ENCODE results near the gene PPP1R36.
A peak's percentile ranks its signal among the peaks of the same experiment; 100 is the strongest.
"Not testable (repeated sequence)": the region's sequence is repeated elsewhere in the genome, so short reads cannot be mapped to it uniquely, and the experiment has no call there.

The PPP1R36 gene

DNA sequence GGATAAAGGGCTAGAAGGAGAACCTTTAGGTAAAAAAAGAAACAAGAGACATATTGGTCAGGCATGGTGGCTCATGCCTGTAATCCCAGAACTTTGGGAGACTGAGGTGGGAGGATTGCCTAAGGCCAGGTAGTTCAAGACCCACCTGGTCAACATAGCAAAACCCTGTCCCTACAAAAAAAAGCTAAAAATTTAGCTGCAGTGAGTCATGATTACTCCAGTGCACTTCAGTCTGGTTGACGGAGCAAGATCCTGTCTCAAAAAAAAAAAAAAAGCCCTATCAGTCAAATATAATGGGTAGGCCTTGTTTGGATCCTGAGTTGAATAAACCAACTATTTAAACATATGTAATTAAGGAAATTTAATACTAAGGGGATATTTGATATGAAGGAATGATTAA, 54.2 kb downstream of the PPP1R36 start:
- ATAC-seq (ENCODE audit: low read depth) (no peak), DNase-seq (ENCODE audit: low spot score in 2 of 2) (no peak)
- H3K36me3 Mint-ChIP-seq = no peaks in the 10 kb centered on the region
- H3K4me1 Mint-ChIP-seq = no peaks in the 10 kb centered on the region
- H3K27ac Mint-ChIP-seq = no peak overlapping the region
- H3K4me3 Mint-ChIP-seq = no peak overlapping the region
- peaks cover 1% of the 10 kb centered on the region for H3K9me3 Mint-ChIP-seq
- peaks cover 17% of the 10 kb centered on the region for H3K27me3 Mint-ChIP-seq

DNA sequence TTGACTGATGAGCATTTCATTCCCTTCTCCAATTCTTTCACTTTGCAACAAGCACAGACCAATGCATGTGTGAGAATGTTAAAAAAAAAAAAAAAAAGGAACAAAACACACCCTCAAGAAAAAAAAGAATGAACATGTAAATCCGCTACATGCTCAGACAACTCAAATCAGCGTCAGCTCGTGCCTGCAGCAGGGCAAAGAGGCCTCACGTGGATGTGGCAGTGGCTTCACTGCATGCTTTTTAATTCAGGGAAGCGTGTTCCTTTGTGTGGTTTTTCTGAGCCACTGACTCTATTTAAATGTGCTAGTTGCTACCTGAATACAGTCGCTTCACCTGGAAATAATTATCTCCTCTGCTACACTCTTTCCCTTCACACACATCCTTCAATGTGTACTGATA, 55.1 kb downstream of the PPP1R36 start:
- H3K9me3 Mint-ChIP-seq = peaks cover 1% of the 10 kb centered on the region
- no peaks in the 10 kb centered on the region for H3K36me3 Mint-ChIP-seq
- no peak for DNase-seq (ENCODE audit: low spot score in 2 of 2)
- no peaks in the 10 kb centered on the region for H3K4me1 Mint-ChIP-seq
- no peak overlapping the region for H3K4me3 Mint-ChIP-seq
- peaks cover 15% of the 10 kb centered on the region for H3K27me3 Mint-ChIP-seq
- ATAC-seq (ENCODE audit: low read depth) = peak; percentile 61
- no peak overlapping the region for H3K27ac Mint-ChIP-seq

DNA sequence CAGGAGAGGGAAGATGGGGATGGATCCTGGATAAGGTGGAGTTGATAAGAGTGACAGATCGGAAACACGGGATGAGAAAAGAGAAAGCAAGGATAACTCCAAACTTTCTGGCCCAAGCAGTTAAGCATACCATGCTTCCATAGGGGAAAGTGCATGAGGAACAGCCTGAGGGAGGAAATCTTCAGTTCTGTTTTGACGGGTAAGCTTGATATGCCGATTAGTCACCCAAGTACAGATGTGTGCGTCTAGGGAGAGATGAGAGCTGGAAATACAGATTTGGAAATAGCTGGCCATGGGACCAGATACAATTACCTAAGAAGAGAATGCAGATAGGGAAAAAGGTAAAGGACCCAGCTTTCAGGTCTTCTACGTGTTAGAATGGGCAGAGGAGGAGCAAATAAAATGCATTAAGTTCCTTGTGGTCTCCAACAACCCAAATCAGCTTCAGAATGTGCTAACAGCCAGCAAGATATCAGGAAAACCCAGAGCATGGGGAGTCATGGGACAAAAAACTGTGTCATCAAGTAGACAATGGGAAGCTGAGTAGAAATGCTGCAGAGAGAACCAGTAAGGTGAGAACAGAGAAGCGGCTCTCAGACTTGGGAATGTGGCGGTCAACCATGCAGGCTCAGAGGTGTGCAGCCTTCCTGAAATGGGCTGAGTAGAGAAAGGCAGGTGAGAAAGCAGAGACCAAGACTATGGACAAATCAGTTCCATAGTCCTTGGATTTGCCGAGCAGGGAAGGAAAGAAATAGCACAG, 56.3 kb downstream of the PPP1R36 start:
- no peak overlapping the region for H3K27ac Mint-ChIP-seq
- H3K9me3 Mint-ChIP-seq = peaks cover 1% of the 10 kb centered on the region
- no peaks in the 10 kb centered on the region for H3K4me1 Mint-ChIP-seq
- DNase-seq (ENCODE audit: low spot score in 2 of 2) (no peak), ATAC-seq (ENCODE audit: low read depth) (no peak)
- no peaks in the 10 kb centered on the region for H3K36me3 Mint-ChIP-seq
- H3K27me3 Mint-ChIP-seq = peaks cover 15% of the 10 kb centered on the region
- H3K4me3 Mint-ChIP-seq = no peak overlapping the region

DNA sequence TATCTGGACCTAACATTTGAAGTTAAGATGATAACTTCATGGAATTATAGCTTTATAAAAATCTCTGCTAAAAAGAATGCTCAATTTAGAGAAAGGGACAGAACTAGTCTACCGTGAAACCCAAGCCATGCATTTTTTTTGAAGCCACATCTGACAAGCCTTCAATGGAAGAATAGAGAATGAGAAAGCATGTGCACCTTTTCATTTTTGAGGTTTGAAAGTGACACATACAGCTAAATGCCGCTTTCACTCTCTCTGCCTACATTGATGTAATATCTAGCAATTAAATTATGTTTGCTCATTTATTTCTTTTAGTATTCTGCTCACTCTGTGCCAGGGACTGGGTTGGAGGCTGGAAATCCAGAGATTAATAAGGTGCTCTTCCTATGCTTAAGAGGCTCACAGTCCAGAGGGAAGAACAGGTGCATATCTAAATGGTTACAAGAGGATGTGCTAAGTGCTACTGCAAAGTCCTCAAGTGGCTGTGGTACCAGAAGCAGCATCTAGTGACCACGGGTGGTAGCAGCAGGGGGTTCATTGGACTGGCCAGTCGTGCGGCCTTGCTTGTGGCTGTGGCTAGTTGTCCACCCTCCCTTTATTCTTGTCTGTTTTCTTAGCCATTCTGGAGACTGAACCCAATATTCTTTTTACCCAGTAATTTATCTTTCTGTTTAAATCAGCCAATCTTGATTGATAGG, 60.4 kb downstream of the PPP1R36 start:
- Mint-ChIP-seq H3K27ac (no peak overlapping the region), H3K4me1 (no peaks in the 10 kb centered on the region), H3K36me3 (no peaks in the 10 kb centered on the region), H3K4me3 (no peak overlapping the region), H3K9me3 (no peaks in the 10 kb centered on the region), H3K27me3 (peaks cover 12% of the 10 kb centered on the region)
- DNase-seq (ENCODE audit: low spot score in 2 of 2) = no peak
- ATAC-seq (ENCODE audit: low read depth) = no peak

DNA sequence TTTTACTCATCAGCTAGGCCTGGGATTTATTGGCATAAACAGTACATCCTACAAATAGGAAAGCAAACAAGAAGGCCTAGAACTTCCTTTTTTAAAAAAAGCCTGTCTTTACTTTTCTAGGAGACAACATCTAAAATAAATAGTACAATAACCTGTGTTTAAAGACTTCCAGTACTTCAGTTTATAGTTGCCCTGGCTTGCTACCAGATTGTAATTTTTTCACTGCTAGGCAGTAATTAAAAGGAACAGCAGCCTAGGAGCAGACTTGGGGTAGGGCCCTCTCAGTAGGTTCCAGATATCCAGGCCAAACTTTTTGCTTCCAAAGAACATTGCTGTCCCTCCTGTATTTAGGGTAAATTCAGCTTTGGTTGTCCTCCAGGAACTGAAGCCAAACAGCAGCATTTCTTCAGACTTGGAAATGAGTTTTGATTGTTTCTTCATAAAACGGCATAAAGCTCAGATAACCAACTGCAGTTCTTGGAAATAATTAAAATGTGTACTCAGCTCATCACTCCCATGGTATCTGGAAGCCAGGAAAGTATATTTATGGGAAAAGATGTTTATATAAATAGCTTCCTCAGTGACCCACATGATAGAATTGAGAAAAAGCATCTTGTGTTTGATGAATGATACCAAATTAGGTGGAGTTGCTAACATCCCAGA, 61.7 kb downstream of the PPP1R36 start:
- Mint-ChIP-seq H3K4me1 (no peaks in the 10 kb centered on the region), H3K27ac (no peak overlapping the region), H3K4me3 (no peak overlapping the region), H3K36me3 (no peaks in the 10 kb centered on the region), H3K9me3 (no peaks in the 10 kb centered on the region), H3K27me3 (peaks cover 2% of the 10 kb centered on the region)
- DNase-seq (ENCODE audit: low spot score in 2 of 2) (no peak), ATAC-seq (ENCODE audit: low read depth) (no peak)

DNA sequence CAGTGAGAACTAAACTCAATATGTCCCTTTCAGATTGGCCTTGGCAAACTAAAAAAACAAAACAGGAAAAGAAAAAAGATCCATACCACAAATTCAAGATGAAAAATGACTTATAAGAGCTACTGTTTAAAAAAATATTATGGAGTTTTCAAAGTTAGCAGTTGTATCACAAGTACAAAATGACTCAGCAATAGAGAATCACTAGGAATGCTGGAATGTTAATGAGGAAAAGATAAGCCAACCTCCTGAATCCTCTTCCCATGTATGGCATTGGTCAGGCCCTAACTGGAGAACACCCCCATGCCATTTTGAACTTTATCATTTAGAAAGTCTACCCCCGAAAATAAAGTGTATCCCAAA, 62.2 kb downstream of the PPP1R36 start:
- no peak overlapping the region for H3K4me3 Mint-ChIP-seq
- H3K4me1 Mint-ChIP-seq = no peaks in the 10 kb centered on the region
- peaks cover under 1% of the 10 kb centered on the region for H3K27me3 Mint-ChIP-seq
- ATAC-seq (ENCODE audit: low read depth) (no peak), DNase-seq (ENCODE audit: low spot score in 2 of 2) (no peak)
- no peak overlapping the region for H3K27ac Mint-ChIP-seq
- no peaks in the 10 kb centered on the region for H3K36me3 Mint-ChIP-seq
- H3K9me3 Mint-ChIP-seq = no peaks in the 10 kb centered on the region

DNA sequence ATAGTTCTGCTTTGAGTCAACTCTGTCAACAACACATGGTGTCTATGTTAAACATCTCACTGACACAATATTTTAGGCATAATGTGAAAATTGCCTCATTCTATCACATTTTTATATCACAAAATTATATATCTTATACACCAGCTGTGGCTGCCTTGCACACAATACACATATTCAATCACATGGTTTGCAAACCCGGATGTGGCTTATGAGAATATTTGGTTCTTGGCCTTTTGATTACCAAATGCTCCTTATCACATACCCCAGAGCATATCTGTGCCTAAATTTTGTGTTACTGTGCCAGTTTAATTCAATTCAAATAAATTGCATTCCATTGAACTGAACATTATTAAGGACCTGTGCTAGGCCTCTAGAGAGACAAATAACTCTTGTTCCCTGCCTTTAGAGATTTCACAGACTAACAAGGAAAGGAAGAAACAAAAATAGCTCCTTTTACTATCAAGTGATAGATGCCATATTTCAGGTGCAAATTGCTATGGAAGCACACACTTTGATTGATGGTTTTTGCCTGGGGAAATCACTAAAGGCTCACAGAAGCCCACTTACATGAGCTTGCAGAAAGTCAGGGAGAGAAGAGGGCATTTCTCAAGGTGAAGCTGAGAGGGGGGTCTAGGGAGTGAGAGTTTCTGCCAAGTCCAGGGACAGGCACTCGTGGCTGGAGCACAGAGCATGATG, 63.4 kb downstream of the PPP1R36 start:
- no peak for DNase-seq (ENCODE audit: low spot score in 2 of 2)
- Mint-ChIP-seq H3K27me3 (peaks cover 1% of the 10 kb centered on the region), H3K27ac (no peak overlapping the region), H3K4me3 (no peak overlapping the region), H3K9me3 (no peaks in the 10 kb centered on the region), H3K36me3 (no peaks in the 10 kb centered on the region), H3K4me1 (no peaks in the 10 kb centered on the region)
- no peak for ATAC-seq (ENCODE audit: low read depth)

DNA sequence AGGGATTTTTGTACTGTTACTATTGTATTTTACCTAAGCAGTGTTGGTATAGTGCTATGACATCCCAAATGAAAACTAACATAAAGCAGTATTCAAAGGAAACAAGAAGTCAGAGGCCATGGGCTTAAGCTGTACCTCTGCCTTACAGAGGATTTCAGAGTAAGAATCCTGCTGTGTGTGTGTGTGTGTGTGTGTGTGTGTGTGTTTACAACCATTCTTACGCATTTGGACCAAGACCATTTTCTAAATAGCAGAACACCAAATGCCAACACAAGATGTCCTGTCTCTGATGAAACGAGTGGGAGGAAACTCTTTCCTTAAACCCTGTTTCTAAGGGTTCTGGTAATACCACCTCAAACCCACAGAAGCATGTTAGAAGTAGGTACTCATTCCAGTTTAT, 64.4 kb downstream of the PPP1R36 start:
- Mint-ChIP-seq H3K9me3 (no peaks in the 10 kb centered on the region), H3K36me3 (no peaks in the 10 kb centered on the region), H3K4me3 (no peak overlapping the region), H3K4me1 (no peaks in the 10 kb centered on the region), H3K27ac (no peak overlapping the region), H3K27me3 (peaks cover 5% of the 10 kb centered on the region)
- DNase-seq (ENCODE audit: low spot score in 2 of 2) (no peak), ATAC-seq (ENCODE audit: low read depth) (no peak)

DNA sequence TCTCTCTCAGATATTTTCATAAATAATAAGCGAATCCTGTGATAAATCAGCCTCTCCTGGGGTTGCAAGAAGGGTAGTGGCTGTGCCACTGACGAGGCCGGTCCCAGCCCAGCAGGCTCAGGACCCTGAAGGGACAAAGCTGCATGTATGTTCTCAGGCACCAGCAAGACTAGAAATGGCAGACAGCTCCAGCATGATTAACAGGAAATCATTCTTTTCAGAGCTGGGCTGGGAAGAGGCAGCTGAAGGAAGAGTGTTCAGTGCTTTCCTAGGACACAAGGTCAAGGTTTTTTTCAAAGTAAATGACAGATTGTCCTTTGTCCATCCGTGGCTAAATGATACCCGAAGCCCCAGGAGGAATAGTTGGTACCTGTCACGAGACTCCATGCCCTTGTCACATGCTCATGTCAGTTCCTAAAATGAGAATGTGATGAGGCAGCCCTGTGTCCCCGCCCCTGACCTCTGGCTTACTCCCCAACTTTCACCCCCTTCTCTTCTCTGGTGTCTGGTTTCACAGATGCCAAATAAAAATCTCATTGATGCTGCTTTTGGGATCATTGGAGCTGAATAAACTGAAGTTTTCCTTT, 65.1 kb downstream of the PPP1R36 start:
- DNase-seq (ENCODE audit: low spot score in 2 of 2) (no peak), ATAC-seq (ENCODE audit: low read depth) (no peak)
- H3K36me3 Mint-ChIP-seq = no peaks in the 10 kb centered on the region
- no peaks in the 10 kb centered on the region for H3K9me3 Mint-ChIP-seq
- H3K27me3 Mint-ChIP-seq = peaks cover 5% of the 10 kb centered on the region
- no peaks in the 10 kb centered on the region for H3K4me1 Mint-ChIP-seq
- H3K27ac Mint-ChIP-seq = no peak overlapping the region
- no peak overlapping the region for H3K4me3 Mint-ChIP-seq

DNA sequence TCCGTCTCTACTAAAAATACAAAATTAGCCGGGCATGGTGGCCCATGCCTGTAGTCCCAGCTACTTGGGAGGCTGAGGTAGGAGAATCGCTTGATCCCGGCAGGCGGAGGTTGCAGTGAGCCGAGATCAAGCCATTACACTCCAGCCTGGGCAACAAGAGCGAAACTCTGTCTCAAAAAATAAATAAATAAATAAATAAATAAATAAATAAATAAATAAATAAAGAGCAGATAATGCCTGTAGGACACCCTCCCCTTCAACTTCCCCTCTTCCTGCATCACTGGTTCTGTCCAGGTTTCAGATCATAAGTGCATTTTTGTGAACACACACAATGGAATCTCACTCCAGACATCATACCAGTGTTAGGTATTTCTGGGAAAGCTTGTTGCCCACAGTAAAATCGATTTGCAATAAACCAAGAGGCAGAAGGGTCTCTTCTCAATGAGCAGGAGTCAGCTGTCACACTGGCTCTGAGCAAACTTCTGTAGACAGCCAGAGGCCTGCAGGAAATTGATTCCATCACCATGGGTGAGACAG, 68.2 kb downstream of the PPP1R36 start:
- ATAC-seq (ENCODE audit: low read depth); H3K4me1 Mint-ChIP-seq; DNase-seq (ENCODE audit: low spot score in 2 of 2); H3K27me3 Mint-ChIP-seq; H3K27ac Mint-ChIP-seq; H3K36me3 Mint-ChIP-seq; H3K4me3 Mint-ChIP-seq; H3K9me3 Mint-ChIP-seq: not testable (repeated sequence)

DNA sequence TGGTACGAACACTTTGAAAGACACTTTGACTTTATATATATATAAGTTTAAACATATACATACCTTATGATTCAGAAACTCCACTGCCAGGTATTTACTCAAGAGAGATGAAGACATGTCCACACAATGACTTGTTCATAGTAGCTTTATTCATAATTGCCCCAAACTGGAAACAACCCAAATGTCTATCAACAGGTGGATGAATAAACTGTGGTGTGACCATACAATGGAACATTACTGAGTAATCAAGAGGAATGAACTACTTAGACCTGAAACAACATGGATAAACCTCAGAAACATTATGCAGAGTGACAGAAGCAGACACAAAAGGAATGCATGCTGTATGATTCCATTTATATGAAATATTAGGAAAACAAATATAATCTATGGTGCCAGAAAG, 71.1 kb downstream of the PPP1R36 start:
- H3K27me3 Mint-ChIP-seq = peaks cover 7% of the 10 kb centered on the region
- no peak overlapping the region for H3K27ac Mint-ChIP-seq
- H3K4me1 Mint-ChIP-seq = no peaks in the 10 kb centered on the region
- H3K4me3 Mint-ChIP-seq = no peak overlapping the region
- no peak for ATAC-seq (ENCODE audit: low read depth)
- no peaks in the 10 kb centered on the region for H3K36me3 Mint-ChIP-seq
- H3K9me3 Mint-ChIP-seq = no peaks in the 10 kb centered on the region
- no peak for DNase-seq (ENCODE audit: low spot score in 2 of 2)

DNA sequence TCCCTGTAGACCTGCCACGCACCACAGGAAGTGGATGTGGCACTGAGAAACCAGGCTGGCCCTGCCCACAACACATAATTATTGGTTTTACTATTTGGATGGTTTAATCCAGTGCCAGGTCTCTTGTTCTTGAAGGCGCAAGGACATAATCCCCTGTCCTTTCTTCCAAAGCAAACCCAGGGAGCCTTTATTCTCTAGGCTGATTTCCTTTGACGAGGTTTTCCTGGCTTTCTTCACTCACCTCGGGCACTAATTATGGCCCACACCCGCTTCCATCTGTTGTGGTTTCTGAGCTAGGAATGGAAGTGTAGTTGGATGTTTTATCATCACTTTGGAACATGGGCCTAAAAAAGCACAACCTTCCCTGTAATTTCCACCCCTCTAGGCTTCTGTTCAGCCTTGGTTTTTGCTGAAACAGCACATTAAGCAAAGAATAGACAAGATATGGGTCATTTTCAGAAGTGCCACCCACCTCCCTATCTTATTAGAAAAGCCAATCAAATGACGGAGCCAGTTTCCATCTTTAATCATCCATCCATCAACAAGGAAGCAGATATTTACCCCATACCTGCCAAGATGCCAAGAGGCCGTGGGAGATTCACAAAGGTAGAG, 73.9 kb downstream of the PPP1R36 start:
- peaks cover 6% of the 10 kb centered on the region for H3K27me3 Mint-ChIP-seq
- no peaks in the 10 kb centered on the region for H3K9me3 Mint-ChIP-seq
- H3K27ac Mint-ChIP-seq = no peak overlapping the region
- no peaks in the 10 kb centered on the region for H3K36me3 Mint-ChIP-seq
- no peaks in the 10 kb centered on the region for H3K4me1 Mint-ChIP-seq
- DNase-seq (ENCODE audit: low spot score in 2 of 2) (no peak), ATAC-seq (ENCODE audit: low read depth) (no peak)
- H3K4me3 Mint-ChIP-seq = no peak overlapping the region

DNA sequence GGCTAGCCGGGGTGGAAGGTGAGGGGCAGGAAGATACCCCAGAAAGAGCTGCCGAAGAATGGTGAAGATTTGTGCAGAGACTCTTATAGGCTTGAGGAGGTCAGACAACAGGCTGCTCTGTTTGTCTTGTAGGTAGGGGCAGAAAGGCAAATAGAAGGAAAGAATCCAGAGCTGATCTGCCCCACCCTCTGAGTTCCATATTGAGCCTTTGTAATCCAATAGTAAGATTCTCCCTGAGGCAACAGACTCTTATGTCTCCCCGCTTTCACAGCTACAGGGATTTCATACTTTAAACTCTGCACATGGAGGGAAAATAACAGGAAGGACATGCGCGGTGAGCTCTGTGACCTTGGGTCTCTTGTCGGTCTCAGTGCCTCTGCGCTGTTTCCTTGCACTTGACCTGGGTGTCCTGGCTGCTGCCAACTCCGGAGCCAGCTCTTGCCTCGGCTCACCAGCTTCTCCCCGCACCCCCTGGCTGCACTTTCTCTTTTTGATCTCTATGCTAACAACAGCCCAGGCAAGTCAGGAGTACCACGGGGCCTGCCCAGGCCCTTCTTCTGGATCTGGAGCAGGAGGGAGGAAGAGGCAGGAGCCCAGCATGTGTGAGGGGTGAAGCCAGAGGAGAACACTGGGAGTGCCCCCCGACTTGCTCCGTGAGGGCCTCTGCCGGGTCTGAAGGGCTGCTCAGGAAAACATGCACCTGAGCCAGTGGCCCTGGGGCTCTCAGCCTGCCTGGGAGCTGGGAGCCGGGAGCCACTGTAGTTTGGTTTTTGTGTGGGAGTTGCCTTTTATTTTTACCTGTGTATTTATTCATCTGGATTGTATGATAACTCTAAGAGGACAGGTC, 75.8 kb downstream of the PPP1R36 start:
- no peak for DNase-seq (ENCODE audit: low spot score in 2 of 2)
- Mint-ChIP-seq H3K4me1 (no peaks in the 10 kb centered on the region), H3K9me3 (no peaks in the 10 kb centered on the region), H3K36me3 (no peaks in the 10 kb centered on the region), H3K27ac (no peak overlapping the region), H3K4me3 (no peak overlapping the region), H3K27me3 (peaks cover 4% of the 10 kb centered on the region)
- no peak for ATAC-seq (ENCODE audit: low read depth)
